Hippocampal formation (tissue), 2 donors: ENCODE measurements around the gene SPTLC3.

ENCODE experiments used
- DNase-seq, 2 donors: peaks; one replicate each; lab custom pipeline; 2025; lab: John Stamatoyannopoulos, UW

SPTLC3 gene

GRCh38 chr20:13186043-13186774 lies 177.4 kb downstream of the SPTLC3 start:
- no peak for DNase-seq

GRCh38 chr20:13187899-13188298 lies 179.1 kb downstream of the SPTLC3 start:
- no peak for DNase-seq

DNA sequence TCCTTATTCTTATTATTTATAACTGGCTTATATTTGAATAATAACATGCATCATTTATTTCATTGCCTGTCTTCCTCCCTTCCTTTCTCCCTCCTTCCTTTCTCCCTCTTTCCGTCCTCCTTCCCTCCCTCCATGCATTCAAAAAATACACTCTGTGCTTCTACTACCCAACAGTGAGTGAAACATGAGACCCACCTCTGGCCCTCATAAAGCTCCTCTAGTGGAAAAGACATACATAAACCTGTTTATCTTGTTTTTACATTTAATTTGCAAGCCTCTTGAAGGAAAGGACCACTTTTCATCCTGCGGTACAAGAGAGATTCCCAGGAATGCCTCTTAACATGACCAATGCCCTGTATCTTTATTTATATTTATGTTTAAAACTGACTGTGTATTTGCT lies 190.5 kb downstream of the SPTLC3 start:
- no peak for DNase-seq

GRCh38 chr20:13200767-13201500 lies 192.2 kb downstream of the SPTLC3 start:
- DNase-seq: no peak

DNA sequence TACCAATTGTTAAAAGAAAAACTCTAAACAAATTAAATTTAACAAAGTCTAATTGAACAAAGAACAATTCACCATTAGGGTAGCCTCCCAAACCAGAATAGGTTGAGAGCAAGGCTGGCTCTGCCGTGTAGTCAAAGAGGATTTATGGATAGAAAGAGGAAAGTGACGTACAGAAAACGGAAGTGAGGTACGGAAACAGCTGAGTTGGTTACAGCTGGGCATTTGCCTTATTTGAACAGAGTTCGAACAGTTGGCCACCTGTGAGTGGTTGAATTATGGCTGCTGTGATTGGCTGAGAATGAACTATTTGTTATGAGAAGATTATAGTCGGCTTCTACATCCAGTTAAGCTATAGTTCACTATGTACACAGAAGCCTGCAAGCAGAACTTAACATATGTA lies 193.8 kb downstream of the SPTLC3 start:
- DNase-seq: no peak

DNA sequence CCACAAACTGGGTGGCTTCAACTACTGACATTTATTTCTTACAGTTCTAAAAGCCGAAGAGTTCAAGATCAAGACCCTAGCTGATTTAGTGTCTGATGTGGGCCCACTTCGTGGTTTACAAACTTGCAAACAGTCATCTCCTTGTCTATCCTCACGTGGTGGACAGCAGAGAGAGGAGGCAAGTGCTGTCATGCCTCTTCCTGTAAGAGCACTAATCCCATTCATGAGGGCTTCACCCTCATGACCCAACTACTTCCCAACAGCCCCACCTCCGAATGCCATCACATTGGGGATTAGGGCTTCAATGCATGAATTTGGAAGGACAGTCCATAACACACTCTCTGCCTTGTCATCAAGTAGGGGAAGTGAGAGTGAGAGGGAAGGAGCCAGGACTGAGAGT lies 196.7 kb downstream of the SPTLC3 start:
- no peak for DNase-seq

DNA sequence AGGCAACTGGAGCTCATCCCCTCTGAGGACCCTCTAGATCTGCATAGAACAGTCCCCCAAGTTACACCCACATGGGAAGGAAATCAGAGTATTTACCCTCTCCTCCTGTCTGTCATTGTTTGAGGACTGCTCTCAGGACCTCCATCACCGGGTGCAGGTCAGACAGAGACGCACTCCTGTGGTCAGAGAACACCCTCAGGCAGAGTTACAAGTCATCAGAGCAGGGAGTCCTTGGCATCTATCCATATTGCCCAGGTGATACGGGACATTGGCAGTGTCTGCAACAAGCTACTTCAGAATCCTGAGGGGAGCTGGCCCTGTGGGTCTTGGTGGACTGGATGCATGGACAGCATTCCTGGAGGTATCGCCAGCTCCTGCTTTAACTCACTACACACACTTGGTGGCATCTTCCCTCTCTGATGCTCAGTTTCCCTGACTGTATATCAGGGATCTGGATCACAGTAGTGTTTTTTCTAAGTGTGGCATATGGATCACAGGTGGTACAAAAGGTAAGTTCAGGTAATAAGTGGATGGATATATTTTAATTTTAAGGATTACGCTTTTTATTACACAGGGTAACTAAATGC lies 197.2 kb downstream of the SPTLC3 start:
- no peak for DNase-seq

GRCh38 chr20:13207016-13207415 lies 198.2 kb downstream of the SPTLC3 start:
- no peak for DNase-seq

GRCh38 chr20:13211956-13212618 lies 203.3 kb downstream of the SPTLC3 start:
- DNase-seq: no peak

DNA sequence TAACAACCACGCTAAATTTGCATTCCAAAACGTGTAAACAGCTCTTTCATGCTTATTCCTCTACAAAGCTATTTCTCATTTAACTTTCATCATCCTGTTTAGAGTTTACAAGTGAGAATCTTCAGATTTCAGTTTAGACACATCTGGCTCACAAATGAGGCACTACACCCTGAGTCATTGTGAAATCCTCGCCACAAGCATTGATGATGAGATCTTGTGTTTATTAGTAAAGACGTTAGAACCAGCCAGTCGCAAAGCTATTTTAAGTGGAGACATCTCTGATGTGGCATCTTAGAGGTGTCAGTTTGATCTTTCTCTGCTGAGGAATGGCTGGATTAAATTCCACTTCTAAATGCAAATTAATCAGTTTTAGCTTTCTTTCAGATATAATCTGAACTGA lies 204.0 kb downstream of the SPTLC3 start:
- DNase-seq: no peak

DNA sequence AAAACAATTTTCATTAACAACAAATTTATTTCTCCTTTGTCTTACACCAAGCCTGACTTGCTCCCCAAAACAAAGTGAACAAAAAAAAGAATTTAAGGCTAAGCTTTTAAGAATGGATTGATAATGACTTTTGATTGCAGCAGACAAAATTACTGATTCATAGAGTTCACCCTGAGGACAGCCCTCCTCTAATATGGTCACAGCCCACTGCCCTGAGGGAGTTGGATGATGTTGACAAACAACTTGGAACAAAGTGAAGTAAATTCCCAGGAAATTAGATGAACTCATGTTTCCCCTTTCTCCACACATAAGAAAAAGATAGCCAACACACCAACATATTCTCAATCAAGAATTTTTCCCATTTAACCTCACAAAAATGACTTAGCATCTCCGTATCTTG lies 204.6 kb downstream of the SPTLC3 start:
- no peak for DNase-seq

DNA sequence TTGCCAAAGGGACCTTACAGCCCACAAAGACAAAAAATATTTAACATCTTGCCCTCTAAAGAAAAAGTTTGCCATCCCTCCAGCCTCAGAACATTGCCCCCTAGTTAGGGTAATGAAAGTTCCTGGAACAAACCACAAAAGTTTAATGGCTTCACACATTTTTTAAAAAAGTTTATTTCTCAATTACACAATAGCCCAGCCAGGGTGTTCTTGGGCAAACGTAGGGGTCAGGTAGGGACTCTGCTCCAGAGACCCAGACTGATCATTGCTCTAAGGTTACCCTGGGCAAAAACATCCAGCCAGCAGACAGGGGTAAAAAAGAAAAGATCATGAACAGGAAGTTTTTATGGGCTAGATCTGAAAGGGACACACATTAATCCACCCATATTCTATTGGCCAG lies 207.8 kb downstream of the SPTLC3 start:
- no peak for DNase-seq
